HCT116 (cell line): ENCODE data around the gene MYO16. TPM values are rescaled to one million over a fixed set of nuclear protein-coding genes. Genes with fewer than 3 reads are reported as not detected.

Experiments used
- ATAC-seq: fragments of 200-7000 bp; cut with Tn5 transposase; 2 replicates; pipeline ENCODE4 v1.9.1; 2020; ENCODE audit warnings: mild to moderate bottlenecking, moderate library complexity
- BruUV-seq: library from RNA; stranded (reverse); fragments of 400-500 nt; replicated peaks from 2 replicates; lab custom pipeline; 2021; lab: Mats Ljungman, UMichigan
- CTCF ChIA-PET: fragments of 300-600 bp; sonication (Branson Sonifier 250); formaldehyde crosslinking; loops from one replicate; lab custom pipeline; 2021; ENCODE audit warnings: antibody characterized with exemption; lab: Charles Lee
- POLR2A ChIA-PET: fragments of 300-600, 350-600 bp; sonication (Branson Sonifier 250); formaldehyde crosslinking; loops from one replicate; lab custom pipeline; 2021; ENCODE audit warnings: antibody characterized with exemption; lab: Charles Lee
- RAD21 ChIA-PET, 2 experiments: fragments of 300-600 bp; sonication (Branson Sonifier 250); formaldehyde crosslinking; loops; one replicate each; lab custom pipeline; 2023; ENCODE audit warnings: low total read pairs in 2 of 2; ENCODE audit not compliant: uncharacterized antibody in 2 of 2, unreplicated experiment in 2 of 2, low non-redundant PET in 1 of 2; lab: Charles Lee
- DNase-seq: peaks from one replicate; pipeline ENCODE4 v3.0.0-alpha.2; 2010; ENCODE audit warnings: low read depth, low spot score
- H2AFZ ChIP-seq: fragments of 200-600 bp; shearing (Covaris generic), sonication (generic); 2 replicates; pipeline ENCODE4 v1.6.1; 2017; ENCODE audit warnings: low read depth, mixed run types, mixed read lengths, antibody characterized with exemption, low read length; ENCODE audit not compliant: poor library complexity, severe bottlenecking
- H3K27ac ChIP-seq: 2 replicates; pipeline ENCODE4 v1.5.1; 2012; ENCODE audit warnings: low read depth, low read length
- H3K27me3 ChIP-seq: fragments of 200-600 bp; sonication (generic); 2 replicates; pipeline ENCODE4 v1.6.1; 2016; ENCODE audit warnings: mixed run types, low read length, mixed read lengths; ENCODE audit not compliant: insufficient read depth
- H3K36me3 ChIP-seq, 2 experiments: fragments of 200-500 bp in 1 of 2; fragments of 200-600 bp in 1 of 2; sonication (Bioruptor generic) in 1 of 2; sonication (generic) in 1 of 2; 2 replicates each; pipeline versions ENCODE4 v1.5.1 to v1.6.1; 2014 to 2016; ENCODE audit warnings: low read length in 2 of 2, inconsistent platforms in 1 of 2, mixed read lengths in 1 of 2, mixed run types in 1 of 2; ENCODE audit not compliant: insufficient read depth in 2 of 2, control insufficient read depth in 1 of 2
- H3K4me1 ChIP-seq, 2 experiments: fragments of 200-600 bp in 1 of 2; sonication (generic) in 1 of 2; 2 replicates each; pipeline versions ENCODE4 v1.5.1 to v1.6.1; 2012 to 2017; ENCODE audit warnings: low read length in 2 of 2, inconsistent platforms in 1 of 2, mild to moderate bottlenecking in 1 of 2, mixed read lengths in 1 of 2, mixed run types in 1 of 2, moderate library complexity in 1 of 2; ENCODE audit not compliant: insufficient read depth in 2 of 2, control insufficient read depth in 1 of 2
- H3K4me2 ChIP-seq: fragments of 200-600 bp; sonication (generic); 2 replicates; pipeline ENCODE4 v1.6.1; 2017; ENCODE audit warnings: mixed run types, low read length, mixed read lengths
- H3K4me3 ChIP-seq, 2 experiments: fragments of 200-600 bp in 1 of 2; sonication (generic) in 1 of 2; replicated peaks in 1 of 2; 2 replicates each; pipeline ENCODE4 v1.5.1; 2011 to 2016; ENCODE audit warnings: low read length in 2 of 2, control low read depth in 1 of 2, low read depth in 1 of 2, mild to moderate bottlenecking in 1 of 2, mixed read lengths in 1 of 2, mixed run types in 1 of 2
- H3K79me2 ChIP-seq: fragments of 200-600 bp; sonication (generic); 2 replicates; pipeline ENCODE4 v1.6.1; 2017; ENCODE audit warnings: mild to moderate bottlenecking, mixed run types, low read length, moderate library complexity, mixed read lengths; ENCODE audit not compliant: insufficient read depth
- H3K9ac ChIP-seq: fragments of 200-600 bp; sonication (generic); 2 replicates; pipeline ENCODE4 v1.6.1; 2016; ENCODE audit warnings: low read length, mixed read lengths
- H3K9me2 ChIP-seq: fragments of 200-600 bp; sonication (generic), shearing (Covaris generic); 2 replicates; pipeline ENCODE4 v1.6.1; 2017; ENCODE audit warnings: mixed run types, mild to moderate bottlenecking, moderate library complexity; ENCODE audit not compliant: insufficient read depth
- H3K9me3 ChIP-seq, 2 experiments: fragments of 200-500 bp in 1 of 2; fragments of 200-600 bp in 1 of 2; sonication (Bioruptor generic) in 1 of 2; sonication (generic) in 1 of 2; 2 replicates each; pipeline ENCODE4 v1.6.1; 2014 to 2017; ENCODE audit warnings: low read length in 2 of 2, mixed read lengths in 2 of 2, inconsistent platforms in 1 of 2, low read depth in 1 of 2, mild to moderate bottlenecking in 1 of 2, mixed run types in 1 of 2, moderate library complexity in 1 of 2; ENCODE audit not compliant: control insufficient read depth in 1 of 2, insufficient read depth in 1 of 2
- H4K20me1 ChIP-seq: fragments of 200-600 bp; sonication (generic), shearing (Covaris generic); 2 replicates; pipeline ENCODE4 v1.6.1; 2017; ENCODE audit warnings: mixed run types, mild to moderate bottlenecking, moderate library complexity; ENCODE audit not compliant: insufficient read depth
- ATF3 ChIP-seq: IDR thresholded peaks from 2 replicates; pipeline ENCODE4 v1.6.1; 2012
- CBX3 ChIP-seq: IDR thresholded peaks from 2 replicates; pipeline ENCODE4 v1.6.1; 2012; ENCODE audit warnings: low read depth
- CEBPB ChIP-seq: IDR thresholded peaks from 2 replicates; pipeline ENCODE4 v1.6.1; 2012; ENCODE audit warnings: low read depth
- CTCF ChIP-seq, 3 experiments: fragments of 200-600 bp in 1 of 3; sonication (generic) in 1 of 3; IDR thresholded peaks in 2 of 3; conservative IDR thresholded peaks in 1 of 3; 2 replicates each; pipeline ENCODE4 v1.5.1; 2012 to 2017; ENCODE audit warnings: low read depth in 2 of 3, low read length in 2 of 3, antibody characterized with exemption in 1 of 3, borderline replicate concordance in 1 of 3, control low read depth in 1 of 3, mild to moderate bottlenecking in 1 of 3, mixed read lengths in 1 of 3, mixed run types in 1 of 3, moderate library complexity in 1 of 3; ENCODE audit not compliant: insufficient read depth in 1 of 3
- EGR1 ChIP-seq: IDR thresholded peaks from 2 replicates; pipeline ENCODE4 v1.6.1; 2012; ENCODE audit warnings: low read depth
- ELF1 ChIP-seq: IDR thresholded peaks from 2 replicates; pipeline ENCODE4 v1.6.1; 2012; ENCODE audit warnings: low read depth, borderline replicate concordance
- EZH2 ChIP-seq: fragments of 200-600 bp; sonication (generic); IDR thresholded peaks from 2 replicates; pipeline ENCODE4 v1.6.1; 2017; ENCODE audit warnings: antibody characterized with exemption, mixed run types
- EZH2phosphoT487 ChIP-seq: fragments of 200-600 bp; IDR thresholded peaks from 2 replicates; pipeline ENCODE4 v1.6.1; 2018; ENCODE audit warnings: antibody characterized with exemption, borderline replicate concordance
- FOSL1 ChIP-seq: IDR thresholded peaks from 2 replicates; pipeline ENCODE4 v1.6.1; 2012; ENCODE audit warnings: low read depth
- JUND ChIP-seq: IDR thresholded peaks from 2 replicates; pipeline ENCODE4 v1.6.1; 2012
- MAX ChIP-seq: IDR thresholded peaks from 2 replicates; pipeline ENCODE4 v1.6.1; 2012
- POLR2A ChIP-seq: IDR thresholded peaks from 2 replicates; pipeline ENCODE4 v1.7.0; 2011; ENCODE audit warnings: borderline replicate concordance; ENCODE audit not compliant: insufficient read depth, insufficient read length; ENCODE audit errors: extremely low read depth
- POLR2AphosphoS5 ChIP-seq: IDR thresholded peaks from 2 replicates; pipeline ENCODE4 v1.6.1; 2011; ENCODE audit warnings: mild to moderate bottlenecking, low read depth, low read length, moderate library complexity
- RAD21 ChIP-seq: IDR thresholded peaks from 2 replicates; pipeline ENCODE4 v1.6.1; 2012; ENCODE audit warnings: low read depth, mild to moderate bottlenecking
- REST ChIP-seq: IDR thresholded peaks from 2 replicates; pipeline ENCODE4 v1.6.1; 2012; ENCODE audit warnings: low read depth
- SIN3A ChIP-seq: IDR thresholded peaks from 2 replicates; pipeline ENCODE4 v1.6.1; 2012; ENCODE audit warnings: low read depth
- TCF7L2 ChIP-seq: IDR thresholded peaks from 2 replicates; pipeline ENCODE4 v1.7.0; 2011; ENCODE audit warnings: borderline replicate concordance, inconsistent platforms; ENCODE audit not compliant: insufficient read depth, insufficient read length; ENCODE audit errors: extremely low read depth
- YY1 ChIP-seq: IDR thresholded peaks from 2 replicates; pipeline ENCODE4 v1.6.1; 2011; ENCODE audit warnings: low read length, low read depth, moderate library complexity, mild to moderate bottlenecking; ENCODE audit not compliant: insufficient replicate concordance; ENCODE audit errors: extremely low read depth
- ZBTB33 ChIP-seq: IDR thresholded peaks from 2 replicates; pipeline ENCODE4 v1.6.1; 2011; ENCODE audit warnings: mild to moderate bottlenecking, low read length, moderate library complexity; ENCODE audit not compliant: insufficient replicate concordance; ENCODE audit errors: extremely low read depth
- ZFX ChIP-seq: fragments of 450-650 bp; IDR thresholded peaks from 2 replicates; pipeline ENCODE4 v1.6.1; 2017
- intact Hi-C: fragments of 100-400 bp; cut with micrococcal nuclease; formaldehyde crosslinking; loops from 2 replicates; pipeline ENCODE4 v1.10.0; 2022
- total RNA-seq: library from RNA; stranded (reverse); gene quantifications from one replicate; pipeline ENCODE4 v1.2.1, GENCODE V29; 2021; ENCODE audit not compliant: unreplicated experiment

The MYO16 gene
- total RNA-seq, 1 experiment from 2014 or later = 0.07 TPM

GRCh38 chr13:108812661-108813060 is 183.2 kb downstream of the MYO16 start:
- H3K9me2 ChIP-seq = no peaks in the 10 kb centered on the region
- no peak overlapping the region for H2AFZ ChIP-seq
- BruUV-seq = no TSS peak
- CTCF ChIA-PET = no interaction called here
- RAD21 ChIA-PET = no interaction called here
- no peak overlapping the region for H3K4me2 ChIP-seq
- no peaks in the 10 kb centered on the region for H4K20me1 ChIP-seq
- no peaks in the 10 kb centered on the region for H3K27me3 ChIP-seq
- H3K79me2 ChIP-seq = no peaks in the 10 kb centered on the region
- no peak for ATAC-seq
- intact Hi-C loops = no loop called here
- no peak overlapping the region for H3K9ac ChIP-seq
- H3K4me1 ChIP-seq = no peaks in the 10 kb centered on the region
- TF ChIP-seq POLR2A (no peak), CBX3 (no peak), ZFX (no peak), ZBTB33 (no peak), ELF1 (no peak), EZH2 (no peak), MAX (no peak), CEBPB (no peak), FOSL1 (no peak), YY1 (no peak), POLR2AphosphoS5 (no peak), SIN3A (no peak), ATF3 (no peak), REST (no peak), TCF7L2 (no peak), RAD21 (no peak), CTCF (IDR thresholded peaks at IDR 0.05 in 2 of 3, conservative IDR thresholded peaks at IDR 0.05 in 1 of 3; ENCODE audit: borderline replicate concordance in 1 of 3, insufficient read depth in 1 of 3, low read depth in 2 of 3, low read length in 2 of 3) (no peak), EGR1 (no peak), EZH2phosphoT487 (no peak), JUND (no peak)
- no peaks in the 10 kb centered on the region for H3K9me3 ChIP-seq
- H3K27ac ChIP-seq = no peak overlapping the region
- H3K4me3 ChIP-seq = no peak overlapping the region
- DNase-seq = no peak
- POLR2A ChIA-PET = no interaction called here
- H3K36me3 ChIP-seq = no peaks in the 10 kb centered on the region
